Measurements from ENCODE around the gene NUDT15.
"Not testable (repeated sequence)": the region's sequence is repeated elsewhere in the genome, so short reads cannot be mapped to it uniquely, and the experiment has no call there.

NUDT15 gene

DNA sequence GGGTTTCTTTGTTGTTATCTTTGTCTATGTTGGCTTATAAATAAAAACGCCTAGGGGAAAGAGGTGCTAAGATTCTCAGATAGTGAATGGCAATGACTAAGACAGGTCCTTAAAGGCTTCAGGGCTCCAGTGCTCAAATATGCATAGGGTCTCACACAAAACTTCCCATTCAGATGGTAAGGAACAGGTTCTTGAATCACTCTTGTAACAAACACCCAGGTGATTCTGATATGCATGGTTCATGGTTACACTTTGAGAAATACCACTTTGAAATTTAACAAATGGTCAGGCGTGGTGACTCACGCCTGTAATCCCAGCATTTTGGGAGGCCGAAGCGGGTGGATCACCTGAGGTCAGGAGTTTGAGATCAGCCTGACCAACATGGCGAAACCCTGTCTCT, 17.1 kb downstream of the NUDT15 start:
- ChIA-PET CTCF (interaction anchor here (1.1 to 3.8 kb wide), 2 partner anchors 17 to 24 kb away, joined by 3 to 17 read pairs; partner anchors contain the start of gene NUDT15), POLR2A (no interaction called here)
- no peak for DNase-seq (ENCODE audit: extremely low spot score)
- TF ChIP-seq, protein P1, sequence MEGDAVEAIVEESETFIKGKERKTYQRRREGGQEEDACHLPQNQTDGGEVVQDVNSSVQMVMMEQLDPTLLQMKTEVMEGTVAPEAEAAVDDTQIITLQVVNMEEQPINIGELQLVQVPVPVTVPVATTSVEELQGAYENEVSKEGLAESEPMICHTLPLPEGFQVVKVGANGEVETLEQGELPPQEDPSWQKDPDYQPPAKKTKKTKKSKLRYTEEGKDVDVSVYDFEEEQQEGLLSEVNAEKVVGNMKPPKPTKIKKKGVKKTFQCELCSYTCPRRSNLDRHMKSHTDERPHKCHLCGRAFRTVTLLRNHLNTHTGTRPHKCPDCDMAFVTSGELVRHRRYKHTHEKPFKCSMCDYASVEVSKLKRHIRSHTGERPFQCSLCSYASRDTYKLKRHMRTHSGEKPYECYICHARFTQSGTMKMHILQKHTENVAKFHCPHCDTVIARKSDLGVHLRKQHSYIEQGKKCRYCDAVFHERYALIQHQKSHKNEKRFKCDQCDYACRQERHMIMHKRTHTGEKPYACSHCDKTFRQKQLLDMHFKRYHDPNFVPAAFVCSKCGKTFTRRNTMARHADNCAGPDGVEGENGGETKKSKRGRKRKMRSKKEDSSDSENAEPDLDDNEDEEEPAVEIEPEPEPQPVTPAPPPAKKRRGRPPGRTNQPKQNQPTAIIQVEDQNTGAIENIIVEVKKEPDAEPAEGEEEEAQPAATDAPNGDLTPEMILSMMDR (IDR thresholded peaks at IDR 0.05; ENCODE audit: control extremely low read depth, extremely low read depth, low read depth, missing control alignments) = no peak

DNA sequence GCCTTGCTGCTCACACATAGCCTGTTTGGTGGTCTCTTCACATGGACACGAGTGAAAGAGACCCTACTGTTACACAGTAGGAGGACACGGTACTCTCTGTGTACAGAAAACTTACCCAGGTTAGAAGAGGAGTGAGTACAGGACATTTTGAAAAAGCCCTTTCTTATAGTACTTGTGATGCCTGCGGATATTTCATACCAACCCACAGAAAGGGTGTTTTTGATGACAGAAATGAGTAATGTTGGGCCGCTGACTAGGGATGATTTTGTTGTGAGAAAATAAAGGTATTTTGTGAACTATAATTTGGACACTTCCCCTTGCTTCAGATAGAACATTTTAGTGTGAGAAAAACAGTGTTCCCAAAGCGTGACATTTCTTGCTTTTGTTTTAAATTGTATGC, 18.2 kb downstream of the NUDT15 start:
- TF ChIP-seq, protein P1 (IDR thresholded peaks at IDR 0.05; ENCODE audit: control extremely low read depth, extremely low read depth, low read depth, missing control alignments) = no peak
- CTCF ChIA-PET = interaction anchor here (3.8 kb wide), 1 partner anchor 18 kb away, joined by 17 read pairs; the partner anchor contains the start of gene NUDT15
- POLR2A ChIA-PET = no interaction called here
- no peak for DNase-seq (ENCODE audit: extremely low spot score)

DNA sequence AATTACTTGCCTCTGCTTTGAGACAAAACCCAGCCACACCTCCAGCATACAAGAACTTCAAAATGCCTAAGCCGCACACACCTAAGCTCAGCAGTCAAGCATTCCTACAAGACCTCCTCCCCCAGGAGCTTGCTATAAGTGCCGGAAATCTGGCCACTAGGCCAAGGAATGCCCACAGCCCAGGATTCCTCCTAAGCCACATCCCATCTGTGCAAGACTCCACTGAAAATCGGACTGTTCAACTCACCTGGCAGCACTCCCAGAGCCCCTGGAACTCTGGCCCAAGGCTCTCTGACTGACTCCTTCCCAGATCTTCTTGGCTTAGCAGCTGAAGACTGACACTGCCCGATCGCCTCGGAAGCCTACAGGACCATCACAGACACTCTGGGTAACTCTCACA, 21.0 kb downstream of the NUDT15 start:
- DNase-seq (ENCODE audit: extremely low spot score); CTCF ChIA-PET: not testable (repeated sequence)
- POLR2A ChIA-PET = interaction anchor here (0.6 kb wide), 1 partner anchor 22 kb away, joined by 5 read pairs; no protein-coding TSS in a partner anchor

DNA sequence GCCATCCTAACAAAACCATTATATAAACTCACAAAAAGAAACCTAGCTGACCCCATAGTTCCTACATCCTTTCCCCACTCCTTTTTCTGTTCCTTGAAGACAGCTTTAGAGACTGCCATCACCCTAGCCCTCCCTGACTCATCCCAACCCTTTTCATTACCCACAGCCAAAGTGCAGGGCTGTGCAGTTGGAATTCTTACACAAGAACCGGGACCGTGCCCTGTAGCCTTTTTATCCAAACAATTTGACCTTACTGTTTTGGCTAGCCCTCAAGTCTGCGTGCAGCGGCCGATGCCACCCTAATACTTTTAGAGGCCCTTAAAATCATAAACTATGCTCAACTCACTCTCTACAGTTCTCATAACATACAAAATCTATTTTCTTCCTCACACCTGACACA, 22.4 kb downstream of the NUDT15 start:
- DNase-seq (ENCODE audit: extremely low spot score); POLR2A ChIA-PET; CTCF ChIA-PET: not testable (repeated sequence)

DNA sequence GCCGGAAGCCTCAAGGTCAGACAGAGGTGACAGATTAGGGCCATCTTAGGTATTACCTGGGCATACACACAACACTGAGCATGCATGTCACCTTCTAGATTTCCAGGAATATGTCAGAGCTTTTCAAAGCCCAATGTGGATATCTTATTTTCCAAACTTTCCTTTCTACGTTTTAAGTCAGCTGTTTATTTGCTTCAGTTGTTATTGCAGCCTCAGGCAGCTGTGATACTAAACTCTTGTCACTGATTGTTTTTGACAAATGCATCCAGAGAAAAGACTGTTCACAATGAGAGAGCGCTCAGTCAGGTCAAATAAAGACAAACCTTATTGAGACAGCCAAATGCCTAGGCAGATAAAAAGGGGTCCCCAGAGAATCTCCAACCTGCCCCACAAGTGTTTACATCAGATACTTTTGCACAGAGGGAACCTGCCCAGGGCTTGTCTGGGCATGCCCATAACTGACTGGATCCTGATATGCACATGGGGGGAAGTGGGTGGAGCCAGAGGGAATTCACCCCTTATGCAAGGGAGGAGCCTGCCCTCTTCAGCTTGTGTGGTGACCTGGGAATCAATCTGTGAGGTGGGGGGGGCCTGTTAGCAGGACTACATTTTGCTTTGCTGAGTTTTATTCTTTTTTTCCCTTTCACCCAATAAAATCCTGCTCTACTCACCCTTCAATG, 28.9 kb downstream of the NUDT15 start:
- ChIA-PET POLR2A (no interaction called here), CTCF (interaction anchor here (1.3 to 3.0 kb wide), 3 partner anchors 17 to 28 kb away, joined by 3 to 12 read pairs (median 4); partner anchors contain the start of genes MED4 and NUDT15)
- no peak for DNase-seq (ENCODE audit: extremely low spot score)
- TF ChIP-seq, protein P1 (IDR thresholded peaks at IDR 0.05; ENCODE audit: control extremely low read depth, extremely low read depth, low read depth, missing control alignments) = no peak

DNA sequence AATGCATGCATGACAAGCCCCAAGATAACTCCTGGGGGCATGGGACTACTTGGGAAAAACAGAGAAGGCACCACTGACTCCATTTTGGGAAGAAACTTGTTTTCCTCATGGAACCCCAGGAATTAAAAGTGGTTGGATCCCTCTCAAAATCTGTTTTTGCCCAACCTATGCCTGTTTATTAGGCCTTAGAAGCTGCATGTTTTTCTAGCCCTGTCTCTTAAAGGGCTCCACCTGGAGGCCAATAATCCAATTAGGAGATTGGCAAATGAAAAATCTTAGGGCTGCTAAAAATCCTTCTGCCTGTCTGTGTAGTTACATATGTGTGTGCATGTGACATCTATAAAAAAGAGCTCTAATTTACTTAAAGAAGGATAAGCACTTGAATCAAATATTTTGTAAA, 30.5 kb downstream of the NUDT15 start:
- POLR2A ChIA-PET = no interaction called here
- TF ChIP-seq, protein P1 (IDR thresholded peaks at IDR 0.05; ENCODE audit: control extremely low read depth, extremely low read depth, low read depth, missing control alignments) = no peak
- CTCF ChIA-PET = interaction anchor here (0.9 kb wide), 1 partner anchor 26 kb away, joined by 3 read pairs; the partner anchor contains the start of gene MED4
- DNase-seq (ENCODE audit: extremely low spot score) = no peak

DNA sequence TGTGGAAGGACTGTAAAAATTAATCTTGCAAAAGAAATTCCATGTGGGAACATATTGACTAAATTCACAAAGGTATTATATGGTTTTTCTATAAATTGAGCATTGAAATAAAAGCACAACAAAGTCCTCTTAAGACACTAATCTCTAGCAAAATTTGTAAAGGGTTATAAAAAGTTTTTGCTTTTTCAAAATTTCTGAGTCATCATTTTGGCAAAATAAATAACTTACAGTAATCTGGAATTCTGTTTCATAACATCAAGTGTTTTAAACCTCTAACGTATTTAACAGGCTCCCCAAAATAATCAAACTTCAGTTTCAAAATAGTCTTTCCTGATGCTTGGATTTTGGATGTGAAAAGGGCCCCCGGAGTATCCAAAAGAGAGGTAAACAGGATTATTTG, 31.4 kb downstream of the NUDT15 start:
- ChIA-PET POLR2A (no interaction called here), CTCF (interaction anchor here (0.9 to 2.2 kb wide), 2 partner anchors 25 to 31 kb away, joined by 3 to 8 read pairs; partner anchors contain the start of genes MED4 and NUDT15)
- TF ChIP-seq, protein P1 (IDR thresholded peaks at IDR 0.05; ENCODE audit: control extremely low read depth, extremely low read depth, low read depth, missing control alignments) = no peak
- DNase-seq (ENCODE audit: extremely low spot score) = no peak

Data from GM10248 (cell line).